ENCODE measurements around the gene FNDC10.
A peak's percentile ranks its signal among the peaks of the same experiment; 100 is the strongest.
"Not testable (repeated sequence)": the region's sequence is repeated elsewhere in the genome, so short reads cannot be mapped to it uniquely, and the experiment has no call there.

FNDC10 gene

GRCh38 chr1:1600861-1601563, 1.1 kb upstream of the FNDC10 start:
- DNase-seq (ENCODE audit: low spot score): peak; percentile 24
- TF ChIP-seq CTCF (IDR thresholded peaks at IDR 0.05; ENCODE audit: extremely low read depth, missing control alignments): no peak

- DNase-seq (ENCODE audit: low spot score): peak; percentile 83
Observed at GRCh38 chr1:1599030-1599934, 653 bp downstream of the FNDC10 start.

GRCh38 chr1:1598720-1599029, 1.3 kb downstream of the FNDC10 start:
- no peak for TF ChIP-seq CTCF (IDR thresholded peaks at IDR 0.05; ENCODE audit: extremely low read depth, missing control alignments)
- peak; percentile 33 for DNase-seq (ENCODE audit: low spot score)

More at GRCh38 chr1:1599030-1599934, 653 bp downstream of the FNDC10 start:
- peak; percentile 24 for TF ChIP-seq CTCF (IDR thresholded peaks at IDR 0.05; ENCODE audit: extremely low read depth, missing control alignments)

GRCh38 chr1:1598051-1598719, 1.8 kb downstream of the FNDC10 start:
- DNase-seq (ENCODE audit: low spot score): peak; percentile 31
- no peak for TF ChIP-seq CTCF (IDR thresholded peaks at IDR 0.05; ENCODE audit: extremely low read depth, missing control alignments)

- peak; percentile 68 for DNase-seq (ENCODE audit: low spot score)
- no peak for TF ChIP-seq CTCF (IDR thresholded peaks at IDR 0.05; ENCODE audit: extremely low read depth, missing control alignments)
Observed at GRCh38 chr1:1597275-1597930, 2.5 kb downstream of the FNDC10 start.

GRCh38 chr1:1596493-1597274, 3.3 kb downstream of the FNDC10 start:
- DNase-seq (ENCODE audit: low spot score): peak; percentile 57
- no peak for TF ChIP-seq CTCF (IDR thresholded peaks at IDR 0.05; ENCODE audit: extremely low read depth, missing control alignments)

- not testable (repeated sequence) for DNase-seq (ENCODE audit: low spot score)
Observed at GRCh38 chr1:1595341-1595740, 4.6 kb downstream of the FNDC10 start.

Measured in GM20000 (cell line).